Measurements from ENCODE around the gene MYOM1.
"Not testable (repeated sequence)": the region's sequence is repeated elsewhere in the genome, so short reads cannot be mapped to it uniquely, and the experiment has no call there.

The MYOM1 gene

DNA sequence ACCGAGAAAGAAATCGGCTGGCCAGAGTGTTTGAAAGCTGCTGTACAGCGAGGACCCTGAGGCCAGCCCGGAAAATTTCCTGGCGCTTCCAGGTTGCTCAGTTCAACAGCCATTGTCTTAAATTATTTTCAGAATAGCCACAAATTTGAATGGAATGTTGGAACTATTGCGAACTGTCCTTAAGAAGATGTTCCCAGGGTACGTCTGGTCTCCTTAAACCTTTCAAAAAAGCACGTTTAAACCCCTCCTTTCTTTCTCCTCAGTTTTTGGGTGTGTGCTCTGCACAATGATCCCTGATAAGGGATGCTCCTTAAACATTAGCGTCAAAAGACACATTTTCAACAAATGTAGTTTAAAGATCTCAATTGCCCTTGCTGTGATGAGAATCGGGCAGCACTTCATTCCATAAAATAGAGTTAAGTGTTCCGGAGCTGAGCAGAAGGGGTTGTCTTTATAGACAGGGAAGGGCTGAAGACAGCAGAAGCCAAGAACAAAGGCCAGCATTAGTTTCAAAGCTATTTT is 192.3 kb downstream of the MYOM1 start:
- DNase-seq (ENCODE audit: low read depth) = no peak

DNA sequence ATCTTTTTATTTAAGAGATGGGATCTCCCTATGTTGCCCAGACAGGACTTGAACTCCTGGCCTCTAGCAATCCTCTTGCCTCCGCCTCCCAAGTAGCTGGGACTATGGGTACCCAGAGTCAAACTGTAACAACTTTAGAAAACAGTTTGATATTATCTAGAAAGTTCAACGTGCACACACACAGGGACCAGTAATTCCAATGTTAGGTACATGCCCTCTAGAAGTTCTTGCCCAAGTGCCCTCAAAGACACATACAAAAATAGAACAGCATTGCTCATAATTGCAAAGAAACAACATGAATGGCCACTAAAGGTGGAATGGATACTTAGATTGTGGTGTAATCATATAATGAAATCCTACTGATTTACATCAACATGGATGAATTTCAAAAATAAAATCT is 194.2 kb downstream of the MYOM1 start:
- DNase-seq (ENCODE audit: low read depth) = no peak

DNA sequence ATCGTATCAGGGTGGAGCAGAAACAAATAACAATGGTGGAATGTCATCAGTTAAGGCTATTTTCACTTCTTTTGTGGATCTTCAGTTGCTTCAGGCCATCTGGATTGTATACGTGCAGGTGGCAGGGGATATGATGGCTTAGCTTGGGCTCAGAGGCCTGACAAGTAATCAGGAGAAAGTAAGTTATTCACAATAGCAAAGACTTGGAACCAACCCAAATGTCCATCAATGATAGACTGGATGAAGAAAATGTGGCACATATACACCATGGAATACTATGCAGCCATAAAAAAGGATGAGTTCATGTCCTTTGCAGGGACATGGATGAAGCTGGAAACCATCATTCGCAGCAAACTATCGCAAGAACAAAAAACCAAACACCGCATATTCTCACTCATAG is 196.2 kb downstream of the MYOM1 start:
- DNase-seq (ENCODE audit: low read depth) = not testable (repeated sequence)
